ENCODE results near the gene ARHGAP26. TPM values are rescaled to one million over a fixed set of nuclear protein-coding genes. Genes with fewer than 3 reads are reported as not detected.

ARHGAP26 gene
- total RNA-seq, 5 donors from 2014 or later (not counting 1 experiment from before 2014, with no cell fraction given) = 22.8 to 49.3 (median 28.3) TPM

GRCh38 chr5:142966121-142966420, 195.9 kb downstream of the ARHGAP26 start:
- no peak overlapping the region for H3K27ac Mint-ChIP-seq

GRCh38 chr5:142969186-142969585, 199.0 kb downstream of the ARHGAP26 start:
- peak overlapping the region; percentile 21 for H3K27ac ChIP-seq (ENCODE audit: low read length)

More at GRCh38 chr5:142966121-142966420, 195.9 kb downstream of the ARHGAP26 start:
- no CpG with 5 or more reads among the region's 3 CpGs for WGBS (ENCODE audit: insufficient coverage)
- H3K27me3 Mint-ChIP-seq = no peaks in the 10 kb centered on the region
- Histone ChIP-seq H3K27ac (ENCODE audit: low read length) (no peak overlapping the region), H3K27me3 (replicated peaks in 1 of 2; ENCODE audit: control insufficient read depth in 2 of 2, extremely low read depth in 1 of 2, insufficient read depth in 2 of 2, low read length in 1 of 2) (no peaks in the 10 kb centered on the region), H3K36me3 (ENCODE audit: control insufficient read depth in 2 of 2, extremely low read depth in 1 of 2, insufficient read depth in 1 of 2, low read length in 1 of 2) (no peaks in the 10 kb centered on the region), H3K9me3 (no peaks in the 10 kb centered on the region), H3K4me1 (ENCODE audit: control insufficient read depth in 1 of 2, extremely low read depth in 1 of 2, insufficient read depth in 2 of 2, low read length in 2 of 2) (peaks cover 0 to 4% of the 10 kb centered on the region in 2 experiments), H3K4me3 (ENCODE audit: control insufficient read depth in 1 of 2, extremely low read depth in 1 of 2, low read length in 1 of 2) (no peak overlapping the region)
- no peak for ATAC-seq (replicated peaks in 1 of 4)
- ChIA-PET CTCF (no interaction called here), POLR2A (no interaction called here)
- H3K4me1 Mint-ChIP-seq = peaks cover 16 to 27% (median 27%) of the 10 kb centered on the region in 3 donors
- DNase-seq = no peak
- H3K9me3 Mint-ChIP-seq = no peaks in the 10 kb centered on the region
- H3K4me3 Mint-ChIP-seq = no peak overlapping the region
- peaks cover 44% of the 10 kb centered on the region for H3K36me3 Mint-ChIP-seq

GRCh38 chr5:142969624-142970439, 199.7 kb downstream of the ARHGAP26 start:
- no peak overlapping the region for H3K4me3 ChIP-seq (ENCODE audit: control insufficient read depth in 1 of 2, extremely low read depth in 1 of 2, low read length in 1 of 2)
- no peak overlapping the region for H3K4me3 Mint-ChIP-seq
- ATAC-seq (replicated peaks in 1 of 4) (peak in 1 of 4 experiments; percentile 37), DNase-seq (no peak)
- no peaks in the 10 kb centered on the region for H3K36me3 ChIP-seq (ENCODE audit: control insufficient read depth in 2 of 2, extremely low read depth in 1 of 2, insufficient read depth in 1 of 2, low read length in 1 of 2)
- peaks cover 19% of the 10 kb centered on the region for H3K36me3 Mint-ChIP-seq
- ChIA-PET POLR2A (no interaction called here), CTCF (interaction anchor here (0.6 to 1.3 kb wide), 3 partner anchors 8 to 37 kb away, joined by 5 to 6 read pairs (median 5); no protein-coding TSS in a partner anchor)
- H3K27me3 Mint-ChIP-seq = no peaks in the 10 kb centered on the region
- H3K9me3 ChIP-seq = no peaks in the 10 kb centered on the region
- peak overlapping the region; percentile 21 for H3K27ac ChIP-seq (ENCODE audit: low read length)
- no peaks in the 10 kb centered on the region for H3K9me3 Mint-ChIP-seq
- H3K4me1 Mint-ChIP-seq = peaks cover 19 to 49% (median 38%) of the 10 kb centered on the region in 3 donors
- H3K4me1 ChIP-seq (ENCODE audit: control insufficient read depth in 1 of 2, extremely low read depth in 1 of 2, insufficient read depth in 2 of 2, low read length in 2 of 2) = peaks cover 0 to 22% of the 10 kb centered on the region in 2 experiments
- H3K27ac Mint-ChIP-seq = peak overlapping the region; percentile 75 to 76
- no peaks in the 10 kb centered on the region for H3K27me3 ChIP-seq (replicated peaks in 1 of 2; ENCODE audit: control insufficient read depth in 2 of 2, extremely low read depth in 1 of 2, insufficient read depth in 2 of 2, low read length in 1 of 2)
- WGBS (ENCODE audit: insufficient coverage) = 69% methylated on average over 3 of the region's 3 CpGs

More at GRCh38 chr5:142969186-142969585, 199.0 kb downstream of the ARHGAP26 start:
- Histone ChIP-seq H3K36me3 (ENCODE audit: control insufficient read depth in 2 of 2, extremely low read depth in 1 of 2, insufficient read depth in 1 of 2, low read length in 1 of 2) (no peaks in the 10 kb centered on the region), H3K4me3 (ENCODE audit: control insufficient read depth in 1 of 2, extremely low read depth in 1 of 2, low read length in 1 of 2) (no peak overlapping the region), H3K27me3 (replicated peaks in 1 of 2; ENCODE audit: control insufficient read depth in 2 of 2, extremely low read depth in 1 of 2, insufficient read depth in 2 of 2, low read length in 1 of 2) (no peaks in the 10 kb centered on the region), H3K9me3 (no peaks in the 10 kb centered on the region), H3K4me1 (ENCODE audit: control insufficient read depth in 1 of 2, extremely low read depth in 1 of 2, insufficient read depth in 2 of 2, low read length in 2 of 2) (peaks cover 0 to 15% of the 10 kb centered on the region in 2 experiments)
- Mint-ChIP-seq H3K9me3 (no peaks in the 10 kb centered on the region), H3K27me3 (no peaks in the 10 kb centered on the region), H3K36me3 (peaks cover 21% of the 10 kb centered on the region), H3K27ac (peak overlapping the region; percentile 75 to 76), H3K4me3 (no peak overlapping the region), H3K4me1 (peaks cover 25 to 49% (median 36%) of the 10 kb centered on the region in 3 donors)
- WGBS (ENCODE audit: insufficient coverage) = no CpG with 5 or more reads among the region's 2 CpGs
- POLR2A ChIA-PET = no interaction called here
- ATAC-seq (replicated peaks in 1 of 4) (no peak), DNase-seq (no peak)
- CTCF ChIA-PET = interaction anchor here in 1 of 2 donors (0.6 to 1.3 kb wide), 2 partner anchors 34 to 38 kb away, joined by 5 read pairs; no protein-coding TSS in a partner anchor

GRCh38 chr5:142970440-142971030, 200.4 kb downstream of the ARHGAP26 start:
- Mint-ChIP-seq H3K27me3 (no peaks in the 10 kb centered on the region), H3K27ac (peak overlapping the region; percentile 70 to 74), H3K9me3 (no peaks in the 10 kb centered on the region), H3K36me3 (peaks cover 20% of the 10 kb centered on the region), H3K4me1 (peaks cover 17 to 52% (median 38%) of the 10 kb centered on the region in 3 donors), H3K4me3 (no peak overlapping the region)
- DNase-seq (no peak), ATAC-seq (replicated peaks in 1 of 4) (no peak)
- no CpG with 5 or more reads among the region's 4 CpGs for WGBS (ENCODE audit: insufficient coverage)
- Histone ChIP-seq H3K27me3 (replicated peaks in 1 of 2; ENCODE audit: control insufficient read depth in 2 of 2, extremely low read depth in 1 of 2, insufficient read depth in 2 of 2, low read length in 1 of 2) (no peaks in the 10 kb centered on the region), H3K4me1 (ENCODE audit: control insufficient read depth in 1 of 2, extremely low read depth in 1 of 2, insufficient read depth in 2 of 2, low read length in 2 of 2) (peaks cover 0 to 26% of the 10 kb centered on the region in 2 experiments), H3K9me3 (no peaks in the 10 kb centered on the region), H3K36me3 (ENCODE audit: control insufficient read depth in 2 of 2, extremely low read depth in 1 of 2, insufficient read depth in 1 of 2, low read length in 1 of 2) (no peaks in the 10 kb centered on the region), H3K4me3 (ENCODE audit: control insufficient read depth in 1 of 2, extremely low read depth in 1 of 2, low read length in 1 of 2) (no peak overlapping the region), H3K27ac (ENCODE audit: low read length) (peak overlapping the region; percentile 21)
- POLR2A ChIA-PET = no interaction called here
- CTCF ChIA-PET = no interaction called here

DNA sequence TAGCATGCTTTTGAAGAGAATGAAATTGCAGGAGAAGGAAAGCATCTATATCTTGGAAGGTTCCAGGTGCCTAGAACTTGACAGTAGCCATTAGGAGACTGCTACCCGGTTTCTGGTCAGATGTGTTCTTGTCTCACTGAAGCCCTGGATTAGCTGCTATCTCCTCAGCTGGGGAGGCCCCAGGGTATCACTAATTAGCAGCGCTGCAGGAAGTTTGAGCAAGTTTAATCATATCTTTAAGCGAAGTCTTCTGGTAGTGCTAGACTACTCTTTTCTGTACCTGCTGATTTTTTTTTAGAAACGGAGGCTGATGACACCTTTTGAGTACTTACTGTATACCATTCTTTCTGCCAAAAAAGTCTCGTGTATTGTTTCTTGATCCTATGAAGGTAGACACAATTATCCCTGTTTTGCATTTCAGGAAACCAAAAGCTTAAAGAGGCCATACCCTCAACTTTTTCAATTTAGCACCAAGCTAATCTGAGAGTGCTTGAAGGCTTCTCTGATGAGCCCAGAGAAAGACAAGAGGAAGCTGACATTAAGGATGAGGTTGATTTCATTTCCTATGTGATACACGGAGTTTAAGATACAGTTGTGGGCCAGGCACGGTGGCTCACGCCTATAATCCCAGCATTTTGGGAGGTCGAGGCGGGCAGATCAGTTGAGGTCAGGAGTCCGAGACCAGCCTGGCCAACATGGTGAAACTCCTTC, 201.3 kb downstream of the ARHGAP26 start:
- H3K36me3 Mint-ChIP-seq = peaks cover 20% of the 10 kb centered on the region

DNA sequence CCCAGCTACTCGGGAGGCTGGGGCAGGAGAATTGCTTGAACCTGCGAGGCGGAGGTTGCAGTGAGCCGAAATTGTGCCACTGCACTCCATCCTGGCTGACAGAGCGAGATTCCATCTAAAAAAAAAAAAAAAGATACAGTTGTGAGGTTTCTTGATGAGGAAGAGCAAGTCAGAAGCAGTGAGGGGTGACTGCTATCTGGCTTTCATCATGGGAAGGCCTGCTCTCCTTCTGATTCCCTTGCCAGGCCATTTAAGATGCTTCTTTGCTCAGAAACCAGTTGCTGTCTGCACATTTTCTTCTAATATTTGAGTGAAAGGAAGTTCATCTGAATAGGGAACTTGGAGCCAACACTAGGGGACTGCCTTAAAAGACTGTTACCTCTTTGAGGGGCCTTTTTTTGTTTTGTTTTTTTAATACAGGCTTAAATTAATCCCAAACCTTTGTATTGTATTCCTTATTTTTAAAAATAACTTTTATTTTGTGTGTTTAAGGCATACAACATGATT, 201.9 kb downstream of the ARHGAP26 start:
- Mint-ChIP-seq H3K4me3 (no peak overlapping the region), H3K27me3 (no peaks in the 10 kb centered on the region), H3K36me3 (peaks cover 17% of the 10 kb centered on the region), H3K4me1 (peaks cover 22 to 64% (median 50%) of the 10 kb centered on the region in 3 donors), H3K9me3 (no peaks in the 10 kb centered on the region), H3K27ac (peak overlapping the region; percentile 68 to 79)
- Histone ChIP-seq H3K27ac (ENCODE audit: low read length) (peak overlapping the region; percentile 65), H3K4me3 (ENCODE audit: control insufficient read depth in 1 of 2, extremely low read depth in 1 of 2, low read length in 1 of 2) (no peak overlapping the region), H3K27me3 (replicated peaks in 1 of 2; ENCODE audit: control insufficient read depth in 2 of 2, extremely low read depth in 1 of 2, insufficient read depth in 2 of 2, low read length in 1 of 2) (no peaks in the 10 kb centered on the region), H3K36me3 (ENCODE audit: control insufficient read depth in 2 of 2, extremely low read depth in 1 of 2, insufficient read depth in 1 of 2, low read length in 1 of 2) (no peaks in the 10 kb centered on the region), H3K4me1 (ENCODE audit: control insufficient read depth in 1 of 2, extremely low read depth in 1 of 2, insufficient read depth in 2 of 2, low read length in 2 of 2) (peaks cover 0 to 32% of the 10 kb centered on the region in 2 experiments), H3K9me3 (no peaks in the 10 kb centered on the region)
- ChIA-PET CTCF (no interaction called here), POLR2A (no interaction called here)
- 100% methylated on average over 4 of the region's 5 CpGs for WGBS (ENCODE audit: insufficient coverage)
- DNase-seq (no peak), ATAC-seq (replicated peaks in 1 of 4) (no peak)

More for the DNA sequence above, 201.3 kb downstream of the ARHGAP26 start:
- Histone ChIP-seq H3K9me3 (no peaks in the 10 kb centered on the region), H3K4me3 (ENCODE audit: control insufficient read depth in 1 of 2, extremely low read depth in 1 of 2, low read length in 1 of 2) (no peak overlapping the region), H3K27ac (ENCODE audit: low read length) (peak overlapping the region; percentile 65), H3K36me3 (ENCODE audit: control insufficient read depth in 2 of 2, extremely low read depth in 1 of 2, insufficient read depth in 1 of 2, low read length in 1 of 2) (no peaks in the 10 kb centered on the region), H3K4me1 (ENCODE audit: control insufficient read depth in 1 of 2, extremely low read depth in 1 of 2, insufficient read depth in 2 of 2, low read length in 2 of 2) (peaks cover 0 to 26% of the 10 kb centered on the region in 2 experiments), H3K27me3 (replicated peaks in 1 of 2; ENCODE audit: control insufficient read depth in 2 of 2, extremely low read depth in 1 of 2, insufficient read depth in 2 of 2, low read length in 1 of 2) (no peaks in the 10 kb centered on the region)
- ChIA-PET POLR2A (no interaction called here), CTCF (interaction anchor here in 1 of 2 donors (0.6 kb wide), 1 partner anchor 12 kb away, joined by 4 read pairs; no protein-coding TSS in a partner anchor)
- H3K4me1 Mint-ChIP-seq = peaks cover 17 to 57% (median 44%) of the 10 kb centered on the region in 3 donors
- no peaks in the 10 kb centered on the region for H3K27me3 Mint-ChIP-seq
- DNase-seq (peak in 1 of 35 experiments; percentile 30), ATAC-seq (replicated peaks in 1 of 4) (peak in 1 of 4 experiments; percentile 48)
- H3K27ac Mint-ChIP-seq = peak overlapping the region; percentile 68 to 79
- WGBS (ENCODE audit: insufficient coverage) = 71% methylated on average over 1 of the region's 11 CpGs
- H3K4me3 Mint-ChIP-seq = no peak overlapping the region
- no peaks in the 10 kb centered on the region for H3K9me3 Mint-ChIP-seq
